Stimulated activated CD8-positive, alpha-beta memory T cell treated with anti-CD3 and anti-CD28 coated beads, Interleukin-4, amount 100 ng/mL, for 1 hour (primary cell): ENCODE results near the gene TFF1.

ENCODE experiments used
- DNase-seq, 2 donors: peaks; one replicate each; pipeline ENCODE4 v3.0.0-alpha.2; 2020; ENCODE audit warnings: low read depth in 2 of 2, low spot score in 1 of 2

The TFF1 gene

GRCh38 chr21:42398436-42399028 is 32.2 kb upstream of the TFF1 start:
- no peak for DNase-seq

GRCh38 chr21:42397746-42398394 is 31.5 kb upstream of the TFF1 start:
- no peak for DNase-seq

GRCh38 chr21:42396799-42397745 is 30.7 kb upstream of the TFF1 start:
- no peak for DNase-seq

- DNase-seq = no peak
These were observed 29.7 kb upstream of the TFF1 start, which contains the start of gene TMPRSS3 for GRCh38 chr21:42395905-42396651. Gene TMPRSS3 (minus strand): TSS chr21:42396052. CDS start chr21:42395417, 635 bp downstream.

GRCh38 chr21:42395302-42395701 is 29.0 kb upstream of the TFF1 start:
- DNase-seq = no peak

GRCh38 chr21:42393443-42393950 is 27.2 kb upstream of the TFF1 start:
- DNase-seq = no peak

- DNase-seq = no peak
These were observed 26.6 kb upstream of the TFF1 start for GRCh38 chr21:42392731-42393442.

GRCh38 chr21:42391297-42391696 is 25.0 kb upstream of the TFF1 start:
- DNase-seq = no peak

- DNase-seq = no peak
These were observed 24.4 kb upstream of the TFF1 start for GRCh38 chr21:42390696-42391095.

- DNase-seq = no peak
These were observed 23.9 kb upstream of the TFF1 start for GRCh38 chr21:42390193-42390592.

- no peak for DNase-seq
These were observed 23.1 kb upstream of the TFF1 start for GRCh38 chr21:42389449-42389835.

- no peak for DNase-seq
These were observed 22.6 kb upstream of the TFF1 start for GRCh38 chr21:42388740-42389448.

GRCh38 chr21:42387843-42388340 is 21.6 kb upstream of the TFF1 start:
- no peak for DNase-seq

- no peak for DNase-seq
These were observed 20.8 kb upstream of the TFF1 start for GRCh38 chr21:42387164-42387563.

- DNase-seq = no peak
These were observed 19.8 kb upstream of the TFF1 start for GRCh38 chr21:42386034-42386591.

- DNase-seq = no peak
These were observed 19.3 kb upstream of the TFF1 start for GRCh38 chr21:42385619-42386018.

GRCh38 chr21:42384989-42385388 is 18.7 kb upstream of the TFF1 start:
- DNase-seq = no peak

GRCh38 chr21:42384156-42384945 is 18.0 kb upstream of the TFF1 start:
- no peak for DNase-seq
